Hypothalamus (tissue), 51 donors: ENCODE measurements around the gene IGF1R.
A peak's percentile ranks its signal among the peaks of the same experiment; 100 is the strongest.

Experiments
- DNase-seq, 51 donors: peaks; one replicate each; lab custom pipeline; 2025; lab: John Stamatoyannopoulos, UW

The IGF1R gene

DNA sequence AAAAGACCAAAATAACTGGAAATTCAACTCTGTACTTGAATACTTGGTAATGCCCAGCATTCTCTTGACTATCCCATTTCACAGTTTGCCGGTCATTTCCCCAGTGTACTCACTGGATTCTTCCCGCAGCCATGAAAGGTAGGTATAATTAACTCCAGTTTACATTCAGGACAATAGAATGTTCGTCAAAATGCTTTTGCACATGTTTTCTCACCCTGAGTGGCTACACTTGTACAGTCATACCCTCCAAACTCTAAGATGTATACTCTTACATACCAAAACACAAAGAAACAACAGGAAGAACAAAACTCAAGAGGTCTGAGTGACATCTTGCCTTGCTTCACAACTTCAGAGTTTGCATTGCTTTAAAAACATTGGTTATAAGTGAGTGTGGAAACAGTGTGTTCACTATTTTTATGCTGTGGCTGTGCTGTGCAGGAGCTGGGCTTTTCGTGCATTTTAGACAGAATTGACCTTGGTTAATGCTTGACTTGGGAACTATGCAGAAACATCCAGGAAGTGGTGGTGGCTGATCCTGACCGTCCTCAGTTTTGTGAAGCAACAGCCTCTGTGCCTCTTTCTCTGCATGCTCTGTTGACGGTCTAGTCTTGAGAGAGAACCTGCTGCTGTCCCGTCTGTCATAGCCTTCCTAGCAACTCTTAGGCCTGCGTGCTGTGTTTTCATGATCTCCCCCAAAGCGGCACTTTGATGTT is 90.5 kb downstream of the IGF1R start:
- DNase-seq = no peak

- DNase-seq = no peak
Measured at GRCh38 chr15:98740295-98740694, 92.0 kb downstream of the IGF1R start.

DNA sequence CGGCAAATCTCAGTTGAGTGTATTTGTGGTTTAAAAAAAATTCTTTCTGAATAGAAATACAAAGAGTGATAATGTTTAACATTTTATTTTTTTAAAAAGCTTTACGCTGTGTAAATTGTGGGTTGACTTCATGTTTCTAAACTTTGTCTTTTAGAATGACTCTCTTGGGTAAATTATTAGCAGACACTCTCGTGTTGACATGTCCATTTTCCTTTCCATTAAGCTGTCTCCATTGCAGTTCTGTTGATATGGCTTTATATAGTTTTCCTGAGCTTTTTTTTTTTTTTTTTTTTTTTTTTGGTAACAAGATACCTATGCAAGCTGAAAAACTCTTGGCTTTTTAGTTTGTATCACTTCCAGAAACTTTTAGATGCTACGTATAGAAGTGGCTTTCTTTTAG is 92.6 kb downstream of the IGF1R start:
- DNase-seq = no peak

DNA sequence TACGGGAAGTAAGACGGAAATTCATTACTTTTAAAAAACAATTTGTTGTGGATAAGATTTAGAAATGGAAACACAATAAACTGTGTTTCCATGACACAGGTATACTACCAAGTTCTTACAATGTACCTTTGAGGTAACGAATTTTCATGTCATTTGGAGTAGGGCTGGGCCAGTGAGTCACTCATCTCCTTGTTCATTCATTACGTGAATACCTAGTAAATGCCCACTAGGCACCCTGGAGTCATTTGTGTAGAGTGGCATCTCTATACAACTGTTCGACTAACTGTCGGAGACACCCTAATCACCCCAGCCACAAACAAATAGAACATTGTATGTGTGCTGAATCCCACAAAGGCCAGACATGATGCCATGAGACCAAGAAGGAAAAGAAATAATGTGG is 94.8 kb downstream of the IGF1R start:
- DNase-seq = no peak

GRCh38 chr15:98744506-98744905 is 96.2 kb downstream of the IGF1R start:
- no peak for DNase-seq

DNA sequence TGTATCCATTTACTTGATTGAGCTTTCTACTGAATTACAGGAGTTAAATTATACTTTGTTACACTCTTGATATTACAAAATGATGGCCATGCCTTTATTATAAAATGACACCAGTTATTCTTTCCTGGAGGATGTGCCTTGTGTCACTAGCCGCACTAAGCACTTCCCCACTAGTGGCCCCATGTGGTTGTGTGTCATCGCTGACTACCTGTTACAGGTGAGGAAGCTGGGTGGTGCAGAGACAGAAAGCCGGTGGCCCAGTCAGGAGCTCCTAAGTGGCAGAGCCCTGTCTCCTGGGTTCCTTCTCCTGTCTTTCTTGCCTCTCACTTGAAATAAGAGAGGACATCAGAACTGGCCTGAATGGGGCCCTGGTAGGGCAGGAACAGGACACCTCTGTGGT is 96.8 kb downstream of the IGF1R start:
- DNase-seq = no peak

- no peak for DNase-seq
Measured at GRCh38 chr15:98745650-98746374, 97.5 kb downstream of the IGF1R start.

DNA sequence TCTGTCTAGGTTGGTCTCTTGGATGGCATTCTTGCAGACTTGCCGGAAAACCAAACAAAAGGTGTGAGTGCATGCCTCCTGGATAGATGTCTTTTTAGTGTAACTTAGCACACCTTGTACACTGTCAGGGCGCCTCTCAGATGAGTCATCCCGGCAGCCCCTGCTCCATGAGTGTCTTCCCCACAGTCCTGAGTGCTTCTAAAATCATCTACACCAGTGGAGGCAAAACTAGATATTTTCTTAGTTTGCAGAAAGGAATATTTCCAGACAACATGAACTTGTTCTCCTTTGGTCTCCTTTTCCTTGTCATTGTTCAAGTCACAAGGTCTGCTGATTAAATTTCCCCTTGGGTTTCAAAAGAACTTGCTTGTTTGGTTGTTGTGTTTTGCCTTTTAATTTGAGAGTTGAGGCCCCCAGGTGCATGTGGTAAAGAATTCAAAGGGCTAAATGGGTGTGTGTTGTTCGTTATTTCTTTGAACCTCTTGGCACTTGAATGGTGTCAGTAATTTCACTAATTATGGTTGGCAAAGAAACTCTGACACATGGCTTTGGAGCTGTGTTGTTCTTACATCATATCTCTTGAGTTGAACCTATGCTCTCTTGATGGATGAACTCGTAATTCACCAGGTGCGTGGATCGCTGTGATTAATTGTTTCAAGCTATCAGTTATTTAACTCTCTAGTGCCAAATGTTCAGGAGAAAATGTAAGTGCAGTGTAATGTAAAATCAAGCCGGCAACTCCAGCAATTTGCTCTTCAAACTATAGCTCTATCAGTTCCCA is 98.2 kb downstream of the IGF1R start:
- DNase-seq = no peak

DNA sequence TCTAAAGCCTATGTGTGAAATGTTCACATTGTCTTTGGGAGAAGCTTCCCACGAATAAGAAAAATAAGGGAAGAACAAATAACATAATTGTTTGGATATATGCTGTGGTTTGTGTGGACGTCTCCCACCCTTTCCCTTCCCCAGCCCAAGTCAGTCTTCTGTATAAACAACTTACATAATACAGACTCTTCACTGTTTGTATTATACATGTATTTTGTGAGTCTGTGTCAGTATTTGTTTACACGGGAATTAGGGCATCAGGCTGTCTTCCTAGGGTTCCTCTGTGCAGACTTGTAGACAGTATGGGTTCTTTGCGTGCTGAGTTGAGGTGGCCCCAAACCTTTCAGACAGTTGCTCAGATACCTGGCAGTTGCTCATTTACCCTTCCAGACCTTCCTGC is 103.4 kb downstream of the IGF1R start:
- DNase-seq = no peak

GRCh38 chr15:98753726-98754656 is 105.7 kb downstream of the IGF1R start:
- DNase-seq = peak in 2 of 51 donors; percentile 17 to 26

DNA sequence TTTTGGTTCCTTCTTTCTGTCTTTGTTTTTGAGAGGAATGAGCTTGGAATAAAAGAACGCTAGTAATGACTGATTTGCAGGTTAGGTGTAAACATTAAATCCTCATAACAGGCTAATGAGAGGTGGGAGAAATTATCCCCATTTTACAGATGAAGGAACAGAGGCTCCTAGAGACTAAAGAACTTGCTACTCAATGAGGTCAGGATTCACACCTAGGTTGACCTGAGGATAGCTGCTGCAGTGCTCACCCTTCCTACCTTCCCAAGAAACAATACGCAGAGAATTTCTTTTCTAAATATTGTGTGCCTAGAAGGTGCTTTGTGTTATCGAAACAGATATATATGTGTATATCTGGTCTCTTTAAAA is 106.3 kb downstream of the IGF1R start:
- no peak for DNase-seq

- DNase-seq = no peak
Measured at GRCh38 chr15:98755138-98755537, 106.8 kb downstream of the IGF1R start.

DNA sequence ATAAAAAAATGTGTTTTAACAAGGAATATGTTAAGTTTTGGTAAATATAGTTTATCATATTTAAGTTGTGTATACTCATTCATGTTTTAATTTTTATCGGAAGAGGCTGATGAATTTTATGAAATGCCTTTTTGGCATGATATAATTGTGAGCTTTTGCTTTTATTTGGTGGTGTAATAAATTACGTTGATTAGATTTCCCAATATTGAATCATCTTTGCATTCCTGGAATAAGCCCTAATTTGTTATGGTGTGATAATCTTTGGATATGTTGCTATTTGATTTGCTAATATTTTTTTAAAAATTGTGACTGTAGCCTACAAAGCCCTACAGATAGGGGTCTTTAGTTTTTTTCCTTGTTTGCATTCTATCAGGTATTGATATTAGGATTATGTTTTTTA is 107.4 kb downstream of the IGF1R start:
- no peak for DNase-seq

DNA sequence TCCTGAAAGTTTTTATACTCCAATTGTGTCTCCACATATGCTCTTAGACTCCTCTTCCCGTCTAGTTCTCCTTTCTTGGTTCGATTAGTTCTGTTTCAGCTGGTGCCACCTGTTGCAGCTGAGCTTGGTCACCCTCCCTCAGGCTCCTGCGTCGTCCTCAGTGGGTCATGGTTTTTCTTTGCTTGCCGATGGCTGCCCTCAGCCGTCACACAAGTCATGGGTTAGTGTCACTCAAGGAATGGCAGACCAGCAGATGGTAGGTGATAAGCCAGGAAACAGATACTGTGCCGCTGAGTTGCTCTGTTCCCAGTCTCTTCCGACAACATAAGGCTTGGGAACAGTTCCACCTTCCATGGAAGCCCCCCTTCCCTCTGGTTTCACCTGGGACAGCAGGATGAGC is 109.9 kb downstream of the IGF1R start:
- DNase-seq = no peak

DNA sequence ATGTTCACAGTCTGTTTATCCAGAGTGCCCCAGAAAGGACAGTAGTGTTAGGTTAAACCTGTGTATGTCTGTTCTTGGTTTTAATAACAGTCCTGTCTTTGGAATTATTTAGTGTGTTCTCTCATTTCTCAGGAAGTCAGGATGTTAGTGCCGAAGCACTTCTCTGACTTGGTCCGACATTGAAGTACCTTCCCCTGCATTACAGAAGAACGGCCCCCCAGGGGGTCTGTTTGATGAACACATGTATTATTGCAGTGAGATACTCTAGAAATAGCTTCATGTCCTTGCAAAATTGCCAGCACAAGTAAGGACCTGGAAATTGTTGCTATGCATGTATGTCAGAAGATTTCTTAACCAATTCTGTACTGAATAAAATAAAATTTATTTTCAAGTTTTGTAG is 110.9 kb downstream of the IGF1R start:
- DNase-seq = no peak

DNA sequence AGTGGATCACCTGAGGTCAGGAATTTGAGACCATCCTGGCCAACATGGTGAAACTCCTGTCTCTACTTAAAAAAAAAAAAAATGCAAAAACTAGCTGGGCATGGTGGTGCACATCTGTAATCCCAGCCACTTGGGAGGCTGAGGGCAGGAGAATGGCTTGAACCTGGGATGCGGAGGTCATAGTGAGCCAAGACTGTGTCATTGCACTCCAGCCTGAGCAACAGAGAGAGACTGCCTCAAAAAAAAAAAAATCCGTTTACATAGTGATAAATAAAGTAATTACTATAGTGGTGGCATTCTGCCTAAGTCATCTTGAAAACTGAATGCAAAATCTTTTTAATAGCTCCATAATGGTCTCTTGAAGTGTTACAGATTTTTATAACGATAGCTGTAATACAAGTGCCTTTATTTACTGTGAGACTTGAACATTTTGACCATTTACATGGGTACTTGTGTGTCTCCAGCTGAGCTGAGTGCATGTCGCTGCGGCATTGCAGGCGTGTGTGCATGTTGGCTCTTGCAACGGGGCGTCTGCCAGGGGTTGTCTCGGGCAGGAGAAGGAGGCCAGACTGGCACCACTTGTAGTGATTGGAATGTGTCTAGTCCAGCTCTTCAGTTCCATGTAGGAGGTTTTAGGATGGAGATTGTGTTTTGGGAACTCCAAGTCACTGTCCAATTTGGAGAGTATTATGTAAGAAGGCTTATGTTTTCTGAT is 111.9 kb downstream of the IGF1R start:
- DNase-seq = no peak

DNA sequence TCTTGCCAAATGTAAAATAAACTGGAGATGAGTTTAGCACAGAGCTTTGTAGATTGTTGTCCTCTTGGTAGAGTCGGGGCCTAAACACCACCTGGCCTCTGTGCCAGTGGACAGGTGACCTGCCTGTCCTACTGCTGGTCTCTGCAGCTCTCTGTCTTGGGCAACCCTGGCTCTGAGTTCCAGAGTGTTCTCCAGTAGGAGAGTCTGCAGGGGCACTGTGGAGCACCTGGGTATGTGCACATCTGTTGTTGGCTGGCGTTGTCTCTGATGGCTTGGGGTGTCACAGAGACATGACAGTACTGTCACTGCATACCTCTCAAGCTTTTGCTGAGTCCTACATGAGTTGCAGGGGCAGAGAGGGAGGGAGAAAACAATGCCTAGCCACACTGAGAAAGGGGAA is 112.6 kb downstream of the IGF1R start:
- no peak for DNase-seq

DNA sequence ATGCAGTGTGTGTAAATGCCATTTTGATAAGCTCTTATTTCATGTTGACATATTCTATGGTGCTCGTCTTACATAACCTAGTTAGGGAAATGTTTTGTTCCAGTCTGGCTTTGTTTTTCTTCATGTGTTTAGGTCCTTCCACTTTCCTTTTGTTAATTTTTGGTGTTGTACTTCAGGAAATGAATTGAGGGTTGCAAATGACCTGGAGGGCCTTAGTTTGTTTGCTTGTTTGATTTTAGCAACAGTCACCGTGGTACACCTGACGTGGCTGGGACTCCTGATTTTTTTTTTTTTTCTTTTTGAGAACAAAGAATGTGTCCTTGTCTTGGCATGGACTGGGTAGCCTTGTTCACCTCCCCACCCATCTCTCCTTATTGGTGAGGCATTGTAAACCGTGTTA is 114.8 kb downstream of the IGF1R start:
- no peak for DNase-seq

DNA sequence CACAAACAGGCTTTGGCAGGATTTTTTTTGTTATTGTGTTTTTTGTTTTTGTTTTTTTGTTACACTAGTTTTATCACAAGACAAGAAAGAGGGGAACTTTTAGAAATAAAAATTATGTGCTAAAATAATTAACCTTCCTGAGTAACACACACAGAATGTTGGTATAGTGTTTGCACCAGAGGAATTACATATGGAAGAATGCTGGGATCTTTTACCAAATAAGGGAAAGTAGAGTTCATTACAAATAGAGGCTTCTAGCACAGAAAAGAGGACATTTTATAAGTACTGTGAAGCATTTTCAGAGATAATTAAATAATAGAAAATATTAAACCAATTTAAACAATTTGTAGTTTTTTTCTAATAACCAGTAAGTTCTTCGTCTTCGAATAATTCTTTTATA is 116.0 kb downstream of the IGF1R start:
- no peak for DNase-seq

- no peak for DNase-seq
Measured at GRCh38 chr15:98765610-98766009, 117.3 kb downstream of the IGF1R start.
